Left hindlimb (tissue), 1 donor: ENCODE results near the gene SSBP4.

Experiments
- DNase-seq: peaks from one replicate; pipeline ENCODE4 v3.0.0-alpha.2; 2018

SSBP4 gene

GRCh38 chr19:18434411-18435175 lies 15.4 kb downstream of the SSBP4 start:
- DNase-seq = no peak

GRCh38 chr19:18435178-18435841 lies 16.1 kb downstream of the SSBP4 start:
- no peak for DNase-seq

GRCh38 chr19:18435842-18436670 lies 16.9 kb downstream of the SSBP4 start:
- DNase-seq = no peak

GRCh38 chr19:18436671-18437490 lies 17.7 kb downstream of the SSBP4 start:
- peak; percentile 89 for DNase-seq

GRCh38 chr19:18437491-18438330 lies 18.5 kb downstream of the SSBP4 start, which contains the start of gene ISYNA1:
Gene ISYNA1, minus strand, starts transcription at chr19:18438133. Its CDS starts 154 bp downstream, at chr19:18437979.
- DNase-seq = peak; percentile 79

GRCh38 chr19:18438331-18439024 lies 19.3 kb downstream of the SSBP4 start:
- no peak for DNase-seq

- no peak for DNase-seq
These were observed 20.1 kb downstream of the SSBP4 start for GRCh38 chr19:18439025-18439909.

GRCh38 chr19:18439910-18440237 lies 20.7 kb downstream of the SSBP4 start:
- DNase-seq = no peak

GRCh38 chr19:18440415-18440877 lies 21.2 kb downstream of the SSBP4 start:
- DNase-seq = no peak

- no peak for DNase-seq
These were observed 22.0 kb downstream of the SSBP4 start for GRCh38 chr19:18440936-18441803.

- DNase-seq = no peak
These were observed 22.9 kb downstream of the SSBP4 start for GRCh38 chr19:18441804-18442788.

GRCh38 chr19:18442941-18443340 lies 23.7 kb downstream of the SSBP4 start:
- no peak for DNase-seq

GRCh38 chr19:18443406-18443805 lies 24.2 kb downstream of the SSBP4 start:
- DNase-seq = no peak

- DNase-seq = no peak
These were observed 24.6 kb downstream of the SSBP4 start for GRCh38 chr19:18443831-18444230.

- no peak for DNase-seq
These were observed 25.3 kb downstream of the SSBP4 start for GRCh38 chr19:18444513-18444912.

- no peak for DNase-seq
These were observed 26.2 kb downstream of the SSBP4 start for GRCh38 chr19:18445262-18445948.
